Trophoblast cell (in vitro differentiated cells and primary cell): ENCODE measurements around the gene PANK3. TPM values are rescaled to one million over a fixed set of nuclear protein-coding genes. Genes with fewer than 3 reads are reported as not detected.

Source experiments
- DNase-seq, 2 donors: peaks; one replicate each; pipeline ENCODE4 v3.0.0-alpha.2; 2016
- H2AFZ ChIP-seq: 2 replicates; pipeline ENCODE4 v1.6.1; 2013; ENCODE audit warnings: low read length, moderate library complexity, mild to moderate bottlenecking; ENCODE audit not compliant: insufficient read depth, poor library complexity
- H2AK5ac ChIP-seq: 2 replicates; pipeline ENCODE4 v1.6.1; 2013; ENCODE audit warnings: mild to moderate bottlenecking, low read length
- H2BK120ac ChIP-seq: 2 replicates; pipeline ENCODE4 v1.6.1; 2013; ENCODE audit warnings: low read length, mild to moderate bottlenecking, moderate library complexity; ENCODE audit not compliant: insufficient read depth, poor library complexity
- H2BK12ac ChIP-seq: 2 replicates; pipeline ENCODE4 v1.6.1; 2013; ENCODE audit warnings: mild to moderate bottlenecking, low read length, moderate library complexity
- H2BK5ac ChIP-seq: 2 replicates; pipeline ENCODE4 v1.6.1; 2013; ENCODE audit warnings: low read length, low read depth, moderate library complexity, mild to moderate bottlenecking; ENCODE audit not compliant: poor library complexity
- H3K14ac ChIP-seq: 2 replicates; pipeline ENCODE4 v1.6.1; 2013; ENCODE audit warnings: mild to moderate bottlenecking, low read length
- H3K18ac ChIP-seq: 2 replicates; pipeline ENCODE4 v1.6.1; 2013; ENCODE audit warnings: mild to moderate bottlenecking, low read length
- H3K23ac ChIP-seq: 2 replicates; pipeline ENCODE4 v1.6.1; 2013; ENCODE audit warnings: low read length
- H3K27ac ChIP-seq: 2 replicates; pipeline ENCODE4 v1.5.1; 2013; ENCODE audit warnings: low read depth, mild to moderate bottlenecking, inconsistent platforms, low read length, moderate library complexity
- H3K27me3 ChIP-seq: 2 replicates; pipeline ENCODE4 v1.6.1; 2013; ENCODE audit warnings: inconsistent platforms, mild to moderate bottlenecking, low read length, moderate library complexity; ENCODE audit not compliant: insufficient read depth
- H3K36me3 ChIP-seq, 2 experiments: 1 replicate in 1 of 2; 2 replicates in 1 of 2; pipeline ENCODE4 v1.6.1; 2013; ENCODE audit warnings: low read length in 2 of 2, mild to moderate bottlenecking in 2 of 2, moderate library complexity in 1 of 2; ENCODE audit not compliant: insufficient read depth in 2 of 2, control insufficient read depth in 1 of 2
- H3K4ac ChIP-seq: 2 replicates; pipeline ENCODE4 v1.6.1; 2013; ENCODE audit warnings: low read depth, mild to moderate bottlenecking, low read length, moderate library complexity
- H3K4me1 ChIP-seq, 2 experiments: 1 replicate in 1 of 2; 2 replicates in 1 of 2; pipeline ENCODE4 v1.6.1; 2013; ENCODE audit warnings: low read length in 2 of 2, mild to moderate bottlenecking in 2 of 2, moderate library complexity in 1 of 2; ENCODE audit not compliant: insufficient read depth in 2 of 2, control insufficient read depth in 1 of 2
- H3K4me2 ChIP-seq: 2 replicates; pipeline ENCODE4 v1.6.1; 2013; ENCODE audit warnings: inconsistent platforms, mild to moderate bottlenecking, low read length, moderate library complexity
- H3K4me3 ChIP-seq: 2 replicates; pipeline ENCODE4 v1.5.1; 2013; ENCODE audit warnings: mild to moderate bottlenecking, low read depth, low read length, inconsistent platforms
- H3K79me1 ChIP-seq: one replicate; pipeline ENCODE4 v1.6.1; 2013; ENCODE audit warnings: low read length
- H3K79me2 ChIP-seq: 2 replicates; pipeline ENCODE4 v1.6.1; 2013; ENCODE audit warnings: low read length, mild to moderate bottlenecking; ENCODE audit not compliant: control insufficient read depth, insufficient read depth, poor library complexity
- H3K9ac ChIP-seq: 2 replicates; pipeline ENCODE4 v1.6.1; 2013; ENCODE audit warnings: mild to moderate bottlenecking, low read length
- H3K9me3 ChIP-seq: 2 replicates; pipeline ENCODE4 v1.6.1; 2013; ENCODE audit warnings: low read depth, mild to moderate bottlenecking, control low read depth, inconsistent platforms, low read length; ENCODE audit not compliant: insufficient read depth
- H4K12ac ChIP-seq: 2 replicates; pipeline ENCODE4 v1.6.1; 2013; ENCODE audit warnings: low read depth, mild to moderate bottlenecking, low read length, moderate library complexity
- H4K8ac ChIP-seq: 2 replicates; pipeline ENCODE4 v1.6.1; 2013; ENCODE audit warnings: low read depth, mild to moderate bottlenecking, low read length, moderate library complexity
- H4K91ac ChIP-seq: one replicate; pipeline ENCODE4 v1.6.1; 2013; ENCODE audit warnings: low read depth, mild to moderate bottlenecking, low read length, moderate library complexity
- WGBS: extraction: QIAGEN DNeasy Blood & Tissue Kit; methylation state at CpG from one replicate; pipeline ENCODE4 v1.1.7; 2013; ENCODE audit warnings: missing lambda C conversion rate; ENCODE audit not compliant: insufficient read length, insufficient coverage; ENCODE audit errors: extremely low coverage; 5-methylcytosine and 5-hydroxymethylcytosine counted together
- polyA plus RNA-seq: library from polyadenylated mRNA; stranded (reverse); fragments of 200-250 nt; gene quantifications from 2 replicates; pipeline ENCODE4 v1.2.3, GENCODE V29; 2013

The PANK3 gene
- 23.9 and 24.3 TPM in 2 replicates for polyA plus RNA-seq

- Histone ChIP-seq H2BK5ac (peak within 1 kb of the TSS; percentile 74), H3K9ac (peak within 1 kb of the TSS; percentile 84), H3K18ac (peak within 1 kb of the TSS; percentile 31), H2BK120ac (peak within 1 kb of the TSS; percentile 56), H2AK5ac (peak within 1 kb of the TSS; percentile 1), H3K27ac (peak within 1 kb of the TSS; percentile 92), H4K12ac (peak within 1 kb of the TSS; percentile 52), H4K8ac (peak within 1 kb of the TSS; percentile 87), H3K23ac (no peak within 1 kb of the TSS), H3K4me1 (peaks cover 4% of the 10 kb centered on the region in 2 experiments), H3K4ac (peak within 1 kb of the TSS; percentile 92), H2AFZ (peak within 1 kb of the TSS; percentile 40), H3K4me2 (peak within 1 kb of the TSS; percentile 87), H3K36me3 (peaks cover 0 to 2% of the 10 kb centered on the region in 2 experiments), H2BK12ac (peak within 1 kb of the TSS; percentile 65), H3K79me2 (peaks cover 15% of the 10 kb centered on the region), H3K4me3 (peak within 1 kb of the TSS; percentile 79), H3K79me1 (peaks cover 14% of the 10 kb centered on the region), H3K9me3 (no peaks in the 10 kb centered on the region), H4K91ac (peak within 1 kb of the TSS; percentile 86), H3K27me3 (no peaks in the 10 kb centered on the region), H3K14ac (peak within 1 kb of the TSS; percentile 73)
- DNase-seq, result peak; percentile 66 to 86
- no CpG with 5 or more reads among the region's 63 CpGs for WGBS
Measured at GRCh38 chr5:168578538-168579487, at the start of gene PANK3. Gene PANK3 (minus strand): TSS chr5:168579368. CDS start chr5:168579283, 85 bp downstream.

- no peaks in the 10 kb centered on the region for H3K79me1 ChIP-seq
- H3K36me3 ChIP-seq, result no peaks in the 10 kb centered on the region
- no peaks in the 10 kb centered on the region for H3K27me3 ChIP-seq
- H4K91ac ChIP-seq, result no peak overlapping the region
- H2BK12ac ChIP-seq, result no peak overlapping the region
- WGBS, result no CpG with 5 or more reads among the region's 3 CpGs
- no peaks in the 10 kb centered on the region for H3K79me2 ChIP-seq
- no peak overlapping the region for H3K9ac ChIP-seq
- no peak overlapping the region for H3K27ac ChIP-seq
- H2BK5ac ChIP-seq, result no peak overlapping the region
- H2AK5ac ChIP-seq, result no peak overlapping the region
- no peak overlapping the region for H2BK120ac ChIP-seq
- H3K23ac ChIP-seq, result no peak overlapping the region
- H4K12ac ChIP-seq, result no peak overlapping the region
- no peak overlapping the region for H2AFZ ChIP-seq
- H3K4me2 ChIP-seq, result no peak overlapping the region
- H4K8ac ChIP-seq, result no peak overlapping the region
- no peak overlapping the region for H3K18ac ChIP-seq
- DNase-seq, result no peak
- no peaks in the 10 kb centered on the region for H3K4me1 ChIP-seq
- no peak overlapping the region for H3K4me3 ChIP-seq
- no peak overlapping the region for H3K14ac ChIP-seq
- no peak overlapping the region for H3K4ac ChIP-seq
- peaks cover under 1% of the 10 kb centered on the region for H3K9me3 ChIP-seq
Measured at GRCh38 chr5:168624850-168625364, 45.7 kb upstream of the PANK3 start.

DNA sequence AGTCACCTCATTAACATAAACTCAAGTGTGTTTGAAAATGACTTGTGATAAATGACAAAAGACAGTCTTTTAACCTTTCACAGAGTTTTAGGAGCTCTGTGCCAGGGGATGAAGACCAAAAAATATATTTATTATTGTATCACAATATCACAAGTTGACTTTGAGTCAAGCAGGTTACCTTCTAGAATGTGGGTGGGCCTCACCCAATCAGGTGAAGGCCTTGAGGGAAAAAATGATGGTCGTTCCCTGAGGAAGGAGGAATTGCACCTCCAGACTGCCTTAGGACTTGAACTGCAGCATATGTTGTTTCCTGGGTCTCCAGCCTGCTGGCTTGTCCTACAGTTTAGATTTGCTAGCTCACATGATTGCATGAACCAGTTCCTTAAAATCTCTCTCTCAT lies 41.6 kb upstream of the PANK3 start:
- no CpG with 5 or more reads among the region's 1 CpG for WGBS
- Histone ChIP-seq H3K4me2 (no peak overlapping the region), H3K79me1 (no peaks in the 10 kb centered on the region), H2BK5ac (no peak overlapping the region), H3K79me2 (no peaks in the 10 kb centered on the region), H4K91ac (no peak overlapping the region), H3K4me1 (no peaks in the 10 kb centered on the region), H3K9ac (no peak overlapping the region), H4K8ac (no peak overlapping the region), H3K4me3 (no peak overlapping the region), H2AK5ac (no peak overlapping the region), H3K4ac (no peak overlapping the region), H3K9me3 (no peaks in the 10 kb centered on the region), H3K27ac (no peak overlapping the region), H2BK12ac (no peak overlapping the region), H3K23ac (no peak overlapping the region), H3K14ac (no peak overlapping the region), H3K27me3 (no peaks in the 10 kb centered on the region), H4K12ac (no peak overlapping the region), H3K18ac (no peak overlapping the region), H3K36me3 (no peaks in the 10 kb centered on the region), H2BK120ac (no peak overlapping the region), H2AFZ (no peak overlapping the region)
- DNase-seq, result no peak

GRCh38 chr5:168614661-168615060 lies 35.5 kb upstream of the PANK3 start:
- Histone ChIP-seq H3K9ac (no peak overlapping the region), H2AFZ (no peak overlapping the region), H3K4me3 (peak overlapping the region; percentile 8), H3K36me3 (no peaks in the 10 kb centered on the region), H3K4me2 (no peak overlapping the region), H2BK5ac (no peak overlapping the region), H3K27ac (no peak overlapping the region), H4K91ac (no peak overlapping the region), H2BK12ac (no peak overlapping the region), H3K79me2 (no peaks in the 10 kb centered on the region), H3K4me1 (peaks cover 0 to 3% of the 10 kb centered on the region in 2 experiments), H3K14ac (no peak overlapping the region), H3K23ac (no peak overlapping the region), H3K9me3 (no peaks in the 10 kb centered on the region), H3K4ac (no peak overlapping the region), H2AK5ac (no peak overlapping the region), H4K8ac (no peak overlapping the region), H3K27me3 (no peaks in the 10 kb centered on the region), H3K18ac (no peak overlapping the region), H3K79me1 (no peaks in the 10 kb centered on the region), H2BK120ac (no peak overlapping the region), H4K12ac (no peak overlapping the region)
- no CpG with 5 or more reads among the region's 10 CpGs for WGBS
- no peak for DNase-seq
